ENCODE data around the gene MZT2B. TPM values are rescaled to one million over a fixed set of nuclear protein-coding genes. Genes with fewer than 3 reads are reported as not detected.
"Not testable (repeated sequence)": the region's sequence is repeated elsewhere in the genome, so short reads cannot be mapped to it uniquely, and the experiment has no call there.

Gene MZT2B
- total and polyA plus RNA-seq, 2 of the 8 experiments (the other 6 are each of a cell fraction or from before 2014, with no cell fraction given), result 90.3 to 151 TPM

DNA sequence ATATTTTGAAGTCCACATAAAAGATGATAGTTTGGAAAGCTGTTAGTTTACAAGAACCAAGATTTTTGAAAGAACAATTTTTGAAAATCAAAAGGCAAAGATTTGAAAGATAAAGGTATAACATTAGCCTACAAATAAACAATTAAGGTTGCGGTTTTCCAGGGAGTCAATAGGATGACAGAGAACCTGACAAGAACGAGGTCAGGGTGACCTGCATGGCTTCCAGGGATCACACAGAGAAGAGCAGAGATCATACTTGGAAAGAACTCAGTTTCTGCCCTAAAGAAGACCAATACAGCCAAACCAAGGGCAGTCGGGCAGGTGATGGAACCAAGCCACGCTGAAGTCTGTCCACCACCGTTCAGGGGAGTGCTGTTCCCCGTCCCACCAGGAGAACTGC, 57.5 kb downstream of the MZT2B start:
- H3K56ac ChIP-seq (replicated peaks; ENCODE audit: insufficient read length, low read depth, low read length); H4K20me1 ChIP-seq (replicated peaks in 1 of 2; ENCODE audit: control insufficient read depth in 1 of 2, insufficient read depth in 2 of 2, low read length in 2 of 2); H3K4ac ChIP-seq (replicated peaks; ENCODE audit: insufficient read length, low read depth, low read length); H3K4me2 ChIP-seq (ENCODE audit: insufficient read depth in 1 of 2, low read depth in 2 of 2, low read length in 2 of 2); H3K79me1 ChIP-seq (ENCODE audit: low read depth, low read length); H3K9me3 ChIP-seq (ENCODE audit: insufficient read depth in 2 of 2, low read depth in 1 of 2, low read length in 1 of 2); H2AK5ac ChIP-seq (ENCODE audit: low read depth, low read length); H4K8ac ChIP-seq (ENCODE audit: extremely low read depth, insufficient read depth, low read length); H2BK15ac ChIP-seq (ENCODE audit: low read length); DNase-seq (ENCODE audit: low read depth in 1 of 2, low spot score in 2 of 2); H2BK5ac ChIP-seq (ENCODE audit: low read depth, low read length); H2BK120ac ChIP-seq (replicated peaks; ENCODE audit: low read depth, low read length); H3K27ac ChIP-seq (ENCODE audit: low read depth, low read length); H3K14ac ChIP-seq (ENCODE audit: insufficient read length); H3K79me2 ChIP-seq (ENCODE audit: control insufficient read depth in 1 of 2, insufficient read depth in 2 of 2, low read length in 2 of 2); H3K9ac ChIP-seq (replicated peaks in 1 of 4; ENCODE audit: extremely low read depth in 1 of 4, low read depth in 3 of 4, low read length in 3 of 4); H3K23me2 ChIP-seq (ENCODE audit: low read depth, low read length); H3K4me1 ChIP-seq (replicated peaks in 1 of 4; ENCODE audit: control insufficient read depth in 3 of 4, insufficient read depth in 4 of 4, low read length in 3 of 4); H2BK20ac ChIP-seq (ENCODE audit: low read length); H3K4me3 ChIP-seq (ENCODE audit: extremely low read depth in 1 of 4, insufficient read depth in 2 of 4, low read depth in 3 of 4, low read length in 4 of 4); H3K18ac ChIP-seq (ENCODE audit: extremely low read depth, low read length); H3K23ac ChIP-seq (ENCODE audit: insufficient read length); CTCF ChIA-PET (ENCODE audit: partially characterized antibody); H4K91ac ChIP-seq (replicated peaks; ENCODE audit: insufficient read length, low read length); FAIRE-seq; H2BK12ac ChIP-seq (ENCODE audit: low read depth, low read length); H4K5ac ChIP-seq (ENCODE audit: insufficient read length, low read depth, low read length); POLR2A ChIA-PET (ENCODE audit: partially characterized antibody); H3K36me3 ChIP-seq (ENCODE audit: control insufficient read depth in 2 of 4, insufficient read depth in 4 of 4, low read length in 3 of 4); H3K27me3 ChIP-seq (replicated peaks in 1 of 4; ENCODE audit: control insufficient read depth in 3 of 4, extremely low read depth in 1 of 4, insufficient read depth in 3 of 4, low read length in 3 of 4); H2AFZ ChIP-seq (ENCODE audit: low read length): not testable (repeated sequence)
- WGBS, 2 experiments (ENCODE audit: extremely low coverage in 1 of 2, insufficient coverage in 1 of 2, insufficient read length in 1 of 2, insufficient replicate concordance in 2 of 2, low coverage in 1 of 2, low lambda C conversion rate in 2 of 2, missing lambda C conversion rate in 1 of 2), result 92% methylated on average over 6 of the region's 6 CpGs; no CpG with 5 or more reads in 1 of the 2 experiments

Other genes with a start within 250 kb of the MZT2B start
- 0.09 TPM in 1 of 2 replicates, not detected in the other for gene RAB6C, start 202.6 kb upstream of the MZT2B start, total RNA-seq (2021; fragmentation: NEBNext Ultra II Directional; extraction: Animal tissue kit (Norgen Biotek cat#: 25700))
- 0.03 TPM in 1 of 2 replicates, not detected in the other for gene RAB6C, start 202.6 kb upstream of the MZT2B start, polyA plus RNA-seq (2011; rRNA removed)
- gene POTEF, start 53.0 kb upstream of the MZT2B start, total RNA-seq (2021; fragmentation: NEBNext Ultra II Directional; extraction: Animal tissue kit (Norgen Biotek cat#: 25700)), result 0.15 and 0.24 TPM in 2 replicates
- gene POTEF, start 53.0 kb upstream of the MZT2B start, polyA plus RNA-seq (2011; rRNA removed), result 0.36 and 0.60 TPM in 2 replicates
- gene CCDC74B, start 37.1 kb upstream of the MZT2B start, total RNA-seq (2021; fragmentation: NEBNext Ultra II Directional; extraction: Animal tissue kit (Norgen Biotek cat#: 25700)), result 4.3 and 6.7 TPM in 2 replicates
- 6.4 and 8.1 TPM in 2 replicates for gene CCDC74B, start 37.1 kb upstream of the MZT2B start, polyA plus RNA-seq (2011; rRNA removed)
- gene SMPD4, start 660 bp upstream of the MZT2B start, total RNA-seq (2021; fragmentation: NEBNext Ultra II Directional; extraction: Animal tissue kit (Norgen Biotek cat#: 25700)), result 96.3 and 102 TPM in 2 replicates
- 106 and 155 TPM in 2 replicates for gene SMPD4, start 660 bp upstream of the MZT2B start, polyA plus RNA-seq (2011; rRNA removed)
- not detected in 2 replicates for gene TUBA3E, start 16.2 kb downstream of the MZT2B start, total RNA-seq (2021; fragmentation: NEBNext Ultra II Directional; extraction: Animal tissue kit (Norgen Biotek cat#: 25700))
- gene TUBA3E, start 16.2 kb downstream of the MZT2B start, polyA plus RNA-seq (2011; rRNA removed), result not detected in 2 replicates
- gene IMP4, start 160.6 kb downstream of the MZT2B start, total RNA-seq (2021; fragmentation: NEBNext Ultra II Directional; extraction: Animal tissue kit (Norgen Biotek cat#: 25700)), result 93.7 and 96.8 TPM in 2 replicates
- 194 and 247 TPM in 2 replicates for gene IMP4, start 160.6 kb downstream of the MZT2B start, polyA plus RNA-seq (2011; rRNA removed)
- 13.1 and 14.7 TPM in 2 replicates for gene PTPN18, start 173.8 kb downstream of the MZT2B start, total RNA-seq (2021; fragmentation: NEBNext Ultra II Directional; extraction: Animal tissue kit (Norgen Biotek cat#: 25700))
- 13.2 and 15.6 TPM in 2 replicates for gene PTPN18, start 173.8 kb downstream of the MZT2B start, polyA plus RNA-seq (2011; rRNA removed)

All from H1 (cell line).